HCT116 (cell line): ENCODE measurements around the gene DCDC2C. TPM values are rescaled to one million over a fixed set of nuclear protein-coding genes. Genes with fewer than 3 reads are reported as not detected.

Experiments
- ATAC-seq: fragments of 200-7000 bp; cut with Tn5 transposase; 2 replicates; pipeline ENCODE4 v1.9.1; 2020; ENCODE audit warnings: mild to moderate bottlenecking, moderate library complexity
- BruUV-seq: library from RNA; stranded (reverse); fragments of 400-500 nt; replicated peaks from 2 replicates; lab custom pipeline; 2021; lab: Mats Ljungman, UMichigan
- CTCF ChIA-PET: fragments of 300-600 bp; sonication (Branson Sonifier 250); formaldehyde crosslinking; loops from one replicate; lab custom pipeline; 2021; ENCODE audit warnings: antibody characterized with exemption; lab: Charles Lee
- POLR2A ChIA-PET: fragments of 300-600, 350-600 bp; sonication (Branson Sonifier 250); formaldehyde crosslinking; loops from one replicate; lab custom pipeline; 2021; ENCODE audit warnings: antibody characterized with exemption; lab: Charles Lee
- RAD21 ChIA-PET, 2 experiments: fragments of 300-600 bp; sonication (Branson Sonifier 250); formaldehyde crosslinking; loops; one replicate each; lab custom pipeline; 2023; ENCODE audit warnings: low total read pairs in 2 of 2; ENCODE audit not compliant: uncharacterized antibody in 2 of 2, unreplicated experiment in 2 of 2, low non-redundant PET in 1 of 2; lab: Charles Lee
- DNase-seq: peaks from one replicate; pipeline ENCODE4 v3.0.0-alpha.2; 2010; ENCODE audit warnings: low read depth, low spot score
- H2AFZ ChIP-seq: fragments of 200-600 bp; shearing (Covaris generic), sonication (generic); 2 replicates; pipeline ENCODE4 v1.6.1; 2017; ENCODE audit warnings: low read depth, mixed run types, mixed read lengths, antibody characterized with exemption, low read length; ENCODE audit not compliant: poor library complexity, severe bottlenecking
- H3K27ac ChIP-seq: 2 replicates; pipeline ENCODE4 v1.5.1; 2012; ENCODE audit warnings: low read depth, low read length
- H3K27me3 ChIP-seq: fragments of 200-600 bp; sonication (generic); 2 replicates; pipeline ENCODE4 v1.6.1; 2016; ENCODE audit warnings: mixed run types, low read length, mixed read lengths; ENCODE audit not compliant: insufficient read depth
- H3K36me3 ChIP-seq, 2 experiments: fragments of 200-500 bp in 1 of 2; fragments of 200-600 bp in 1 of 2; sonication (Bioruptor generic) in 1 of 2; sonication (generic) in 1 of 2; 2 replicates each; pipeline versions ENCODE4 v1.5.1 to v1.6.1; 2014 to 2016; ENCODE audit warnings: low read length in 2 of 2, inconsistent platforms in 1 of 2, mixed read lengths in 1 of 2, mixed run types in 1 of 2; ENCODE audit not compliant: insufficient read depth in 2 of 2, control insufficient read depth in 1 of 2
- H3K4me1 ChIP-seq, 2 experiments: fragments of 200-600 bp in 1 of 2; sonication (generic) in 1 of 2; 2 replicates each; pipeline versions ENCODE4 v1.5.1 to v1.6.1; 2012 to 2017; ENCODE audit warnings: low read length in 2 of 2, inconsistent platforms in 1 of 2, mild to moderate bottlenecking in 1 of 2, mixed read lengths in 1 of 2, mixed run types in 1 of 2, moderate library complexity in 1 of 2; ENCODE audit not compliant: insufficient read depth in 2 of 2, control insufficient read depth in 1 of 2
- H3K4me2 ChIP-seq: fragments of 200-600 bp; sonication (generic); 2 replicates; pipeline ENCODE4 v1.6.1; 2017; ENCODE audit warnings: mixed run types, low read length, mixed read lengths
- H3K4me3 ChIP-seq, 2 experiments: fragments of 200-600 bp in 1 of 2; sonication (generic) in 1 of 2; replicated peaks in 1 of 2; 2 replicates each; pipeline ENCODE4 v1.5.1; 2011 to 2016; ENCODE audit warnings: low read length in 2 of 2, control low read depth in 1 of 2, low read depth in 1 of 2, mild to moderate bottlenecking in 1 of 2, mixed read lengths in 1 of 2, mixed run types in 1 of 2
- H3K79me2 ChIP-seq: fragments of 200-600 bp; sonication (generic); 2 replicates; pipeline ENCODE4 v1.6.1; 2017; ENCODE audit warnings: mild to moderate bottlenecking, mixed run types, low read length, moderate library complexity, mixed read lengths; ENCODE audit not compliant: insufficient read depth
- H3K9ac ChIP-seq: fragments of 200-600 bp; sonication (generic); 2 replicates; pipeline ENCODE4 v1.6.1; 2016; ENCODE audit warnings: low read length, mixed read lengths
- H3K9me2 ChIP-seq: fragments of 200-600 bp; sonication (generic), shearing (Covaris generic); 2 replicates; pipeline ENCODE4 v1.6.1; 2017; ENCODE audit warnings: mixed run types, mild to moderate bottlenecking, moderate library complexity; ENCODE audit not compliant: insufficient read depth
- H3K9me3 ChIP-seq, 2 experiments: fragments of 200-500 bp in 1 of 2; fragments of 200-600 bp in 1 of 2; sonication (Bioruptor generic) in 1 of 2; sonication (generic) in 1 of 2; 2 replicates each; pipeline ENCODE4 v1.6.1; 2014 to 2017; ENCODE audit warnings: low read length in 2 of 2, mixed read lengths in 2 of 2, inconsistent platforms in 1 of 2, low read depth in 1 of 2, mild to moderate bottlenecking in 1 of 2, mixed run types in 1 of 2, moderate library complexity in 1 of 2; ENCODE audit not compliant: control insufficient read depth in 1 of 2, insufficient read depth in 1 of 2
- H4K20me1 ChIP-seq: fragments of 200-600 bp; sonication (generic), shearing (Covaris generic); 2 replicates; pipeline ENCODE4 v1.6.1; 2017; ENCODE audit warnings: mixed run types, mild to moderate bottlenecking, moderate library complexity; ENCODE audit not compliant: insufficient read depth
- CBX3 ChIP-seq: IDR thresholded peaks from 2 replicates; pipeline ENCODE4 v1.6.1; 2012; ENCODE audit warnings: low read depth
- CTCF ChIP-seq, 3 experiments: fragments of 200-600 bp in 1 of 3; sonication (generic) in 1 of 3; IDR thresholded peaks in 2 of 3; conservative IDR thresholded peaks in 1 of 3; 2 replicates each; pipeline ENCODE4 v1.5.1; 2012 to 2017; ENCODE audit warnings: low read depth in 2 of 3, low read length in 2 of 3, antibody characterized with exemption in 1 of 3, borderline replicate concordance in 1 of 3, control low read depth in 1 of 3, mild to moderate bottlenecking in 1 of 3, mixed read lengths in 1 of 3, mixed run types in 1 of 3, moderate library complexity in 1 of 3; ENCODE audit not compliant: insufficient read depth in 1 of 3
- EZH2 ChIP-seq: fragments of 200-600 bp; sonication (generic); IDR thresholded peaks from 2 replicates; pipeline ENCODE4 v1.6.1; 2017; ENCODE audit warnings: antibody characterized with exemption, mixed run types
- FOSL1 ChIP-seq: IDR thresholded peaks from 2 replicates; pipeline ENCODE4 v1.6.1; 2012; ENCODE audit warnings: low read depth
- JUND ChIP-seq: IDR thresholded peaks from 2 replicates; pipeline ENCODE4 v1.6.1; 2012
- SIN3A ChIP-seq: IDR thresholded peaks from 2 replicates; pipeline ENCODE4 v1.6.1; 2012; ENCODE audit warnings: low read depth
- intact Hi-C: fragments of 100-400 bp; cut with micrococcal nuclease; formaldehyde crosslinking; loops from 2 replicates; pipeline ENCODE4 v1.10.0; 2022
- total RNA-seq: library from RNA; stranded (reverse); gene quantifications from one replicate; pipeline ENCODE4 v1.2.1, GENCODE V29; 2021; ENCODE audit not compliant: unreplicated experiment
- TF ChIP-seq, protein P1 (sequence below): IDR thresholded peaks from 2 replicates; pipeline ENCODE4 v1.6.1; 2012; ENCODE audit warnings: low read depth

The DCDC2C gene
- total RNA-seq, 1 experiment from 2014 or later: not detected

GRCh38 chr2:3725002-3725401 lies 21.6 kb downstream of the DCDC2C start:
- DNase-seq (no peak), ATAC-seq (no peak)
- no peaks in the 10 kb centered on the region for H3K36me3 ChIP-seq
- H3K9me2 ChIP-seq: no peaks in the 10 kb centered on the region
- no peak overlapping the region for H3K27ac ChIP-seq
- H3K27me3 ChIP-seq: peaks cover 27% of the 10 kb centered on the region
- POLR2A ChIA-PET: no interaction called here
- CTCF ChIA-PET: no interaction called here
- TF ChIP-seq, protein P1, sequence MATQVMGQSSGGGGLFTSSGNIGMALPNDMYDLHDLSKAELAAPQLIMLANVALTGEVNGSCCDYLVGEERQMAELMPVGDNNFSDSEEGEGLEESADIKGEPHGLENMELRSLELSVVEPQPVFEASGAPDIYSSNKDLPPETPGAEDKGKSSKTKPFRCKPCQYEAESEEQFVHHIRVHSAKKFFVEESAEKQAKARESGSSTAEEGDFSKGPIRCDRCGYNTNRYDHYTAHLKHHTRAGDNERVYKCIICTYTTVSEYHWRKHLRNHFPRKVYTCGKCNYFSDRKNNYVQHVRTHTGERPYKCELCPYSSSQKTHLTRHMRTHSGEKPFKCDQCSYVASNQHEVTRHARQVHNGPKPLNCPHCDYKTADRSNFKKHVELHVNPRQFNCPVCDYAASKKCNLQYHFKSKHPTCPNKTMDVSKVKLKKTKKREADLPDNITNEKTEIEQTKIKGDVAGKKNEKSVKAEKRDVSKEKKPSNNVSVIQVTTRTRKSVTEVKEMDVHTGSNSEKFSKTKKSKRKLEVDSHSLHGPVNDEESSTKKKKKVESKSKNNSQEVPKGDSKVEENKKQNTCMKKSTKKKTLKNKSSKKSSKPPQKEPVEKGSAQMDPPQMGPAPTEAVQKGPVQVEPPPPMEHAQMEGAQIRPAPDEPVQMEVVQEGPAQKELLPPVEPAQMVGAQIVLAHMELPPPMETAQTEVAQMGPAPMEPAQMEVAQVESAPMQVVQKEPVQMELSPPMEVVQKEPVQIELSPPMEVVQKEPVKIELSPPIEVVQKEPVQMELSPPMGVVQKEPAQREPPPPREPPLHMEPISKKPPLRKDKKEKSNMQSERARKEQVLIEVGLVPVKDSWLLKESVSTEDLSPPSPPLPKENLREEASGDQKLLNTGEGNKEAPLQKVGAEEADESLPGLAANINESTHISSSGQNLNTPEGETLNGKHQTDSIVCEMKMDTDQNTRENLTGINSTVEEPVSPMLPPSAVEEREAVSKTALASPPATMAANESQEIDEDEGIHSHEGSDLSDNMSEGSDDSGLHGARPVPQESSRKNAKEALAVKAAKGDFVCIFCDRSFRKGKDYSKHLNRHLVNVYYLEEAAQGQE: no peak
- TF ChIP-seq CBX3 (no peak), JUND (no peak)
- H2AFZ ChIP-seq: no peak overlapping the region
- no peaks in the 10 kb centered on the region for H3K4me1 ChIP-seq
- H4K20me1 ChIP-seq: no peaks in the 10 kb centered on the region
- no peaks in the 10 kb centered on the region for H3K79me2 ChIP-seq
- no peak overlapping the region for H3K4me3 ChIP-seq
- no peak overlapping the region for H3K9ac ChIP-seq
- H3K4me2 ChIP-seq: no peak overlapping the region
- RAD21 ChIA-PET: no interaction called here
- BruUV-seq: no TSS peak
- H3K9me3 ChIP-seq: peaks cover 0 to 5% of the 10 kb centered on the region in 2 experiments; a peak in 1 of 4 replicates
- intact Hi-C loops: no loop called here

GRCh38 chr2:3725458-3726250 lies 22.3 kb downstream of the DCDC2C start:
- ATAC-seq (no peak), DNase-seq (no peak)
- intact Hi-C loops: no loop called here
- RAD21 ChIA-PET: no interaction called here
- no peak overlapping the region for H3K4me2 ChIP-seq
- POLR2A ChIA-PET: no interaction called here
- peaks cover 20% of the 10 kb centered on the region for H3K27me3 ChIP-seq
- H3K9me3 ChIP-seq: peaks cover 0 to 5% of the 10 kb centered on the region in 2 experiments; a peak in 1 of 4 replicates
- H2AFZ ChIP-seq: no peak overlapping the region
- no peaks in the 10 kb centered on the region for H3K36me3 ChIP-seq
- no peak overlapping the region for H3K27ac ChIP-seq
- no TSS peak for BruUV-seq
- no peak for TF ChIP-seq FOSL1
- TF ChIP-seq SIN3A: no peak
- TF ChIP-seq EZH2: no peak
- no peak for TF ChIP-seq CTCF (IDR thresholded peaks at IDR 0.05 in 2 of 3, conservative IDR thresholded peaks at IDR 0.05 in 1 of 3; ENCODE audit: borderline replicate concordance in 1 of 3, insufficient read depth in 1 of 3, low read depth in 2 of 3, low read length in 2 of 3)
- CTCF ChIA-PET: no interaction called here
- H3K9ac ChIP-seq: no peak overlapping the region
- no peaks in the 10 kb centered on the region; a peak in 1 of 4 replicates for H3K4me1 ChIP-seq
- no peaks in the 10 kb centered on the region for H4K20me1 ChIP-seq
- H3K9me2 ChIP-seq: no peaks in the 10 kb centered on the region
- no peak overlapping the region for H3K4me3 ChIP-seq
- H3K79me2 ChIP-seq: no peaks in the 10 kb centered on the region
